H1 (cell line): ENCODE data around the gene USH2A. TPM values are rescaled to one million over a fixed set of nuclear protein-coding genes. Genes with fewer than 3 reads are reported as not detected.

Source experiments
- polyA plus RNA-seq, 7 experiments: library from polyadenylated mRNA; depleted of rRNA in 3 of 7; stranded (reverse) in 5 of 7; unstranded in 2 of 7; fragments of >200 nt in 5 of 7; fragments of 200-250 nt in 2 of 7; gene quantifications; 1 replicate in 5 of 7; 2 replicates in 1 of 7; 4 replicates in 1 of 7; pipeline versions ENCODE4 v1.2.1 to v1.2.3, GENCODE V29; 2011 to 2013; ENCODE audit warnings: missing spikeins in 2 of 7, mixed read lengths in 2 of 7
- total RNA-seq: library from RNA; stranded (reverse); fragmentation: NEBNext Ultra II Directional; extraction: Animal tissue kit (Norgen Biotek cat#: 25700); gene quantifications from 2 replicates; pipeline ENCODE4 v1.2.1, GENCODE V29; 2021
- TF ChIP-seq, protein P1 (sequence below): fragments of 300-600 bp; sonication (generic); IDR thresholded peaks from 2 replicates; pipeline ENCODE4 v1.7.1; 2012; ENCODE audit warnings: low read length, moderate library complexity, mild to moderate bottlenecking, inconsistent platforms; ENCODE audit not compliant: insufficient replicate concordance

The USH2A gene
- total and polyA plus RNA-seq, 2 of the 8 experiments (the other 6 are each of a cell fraction or from before 2014, with no cell fraction given): 0.02 to 0.17 TPM

DNA sequence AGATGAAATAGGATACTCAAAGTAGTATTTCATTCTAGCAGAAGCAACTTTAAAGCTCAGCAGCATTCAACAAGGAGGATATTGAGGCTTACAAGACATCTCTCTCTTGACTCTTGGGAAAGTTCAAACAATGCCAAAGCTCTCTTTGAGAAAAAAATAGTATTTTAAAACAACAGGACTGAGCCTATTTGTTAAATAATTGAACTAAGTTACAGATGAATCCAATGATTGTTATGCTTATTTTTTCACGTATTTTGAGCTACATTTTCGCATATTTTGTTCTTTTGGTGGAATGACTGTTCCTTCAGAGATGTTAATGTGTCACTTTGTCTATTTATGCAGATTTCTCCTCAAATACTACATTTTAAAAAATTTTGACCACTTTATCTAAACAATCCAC lies 655.5 kb downstream of the USH2A start (continued):
- TF ChIP-seq, protein P1, sequence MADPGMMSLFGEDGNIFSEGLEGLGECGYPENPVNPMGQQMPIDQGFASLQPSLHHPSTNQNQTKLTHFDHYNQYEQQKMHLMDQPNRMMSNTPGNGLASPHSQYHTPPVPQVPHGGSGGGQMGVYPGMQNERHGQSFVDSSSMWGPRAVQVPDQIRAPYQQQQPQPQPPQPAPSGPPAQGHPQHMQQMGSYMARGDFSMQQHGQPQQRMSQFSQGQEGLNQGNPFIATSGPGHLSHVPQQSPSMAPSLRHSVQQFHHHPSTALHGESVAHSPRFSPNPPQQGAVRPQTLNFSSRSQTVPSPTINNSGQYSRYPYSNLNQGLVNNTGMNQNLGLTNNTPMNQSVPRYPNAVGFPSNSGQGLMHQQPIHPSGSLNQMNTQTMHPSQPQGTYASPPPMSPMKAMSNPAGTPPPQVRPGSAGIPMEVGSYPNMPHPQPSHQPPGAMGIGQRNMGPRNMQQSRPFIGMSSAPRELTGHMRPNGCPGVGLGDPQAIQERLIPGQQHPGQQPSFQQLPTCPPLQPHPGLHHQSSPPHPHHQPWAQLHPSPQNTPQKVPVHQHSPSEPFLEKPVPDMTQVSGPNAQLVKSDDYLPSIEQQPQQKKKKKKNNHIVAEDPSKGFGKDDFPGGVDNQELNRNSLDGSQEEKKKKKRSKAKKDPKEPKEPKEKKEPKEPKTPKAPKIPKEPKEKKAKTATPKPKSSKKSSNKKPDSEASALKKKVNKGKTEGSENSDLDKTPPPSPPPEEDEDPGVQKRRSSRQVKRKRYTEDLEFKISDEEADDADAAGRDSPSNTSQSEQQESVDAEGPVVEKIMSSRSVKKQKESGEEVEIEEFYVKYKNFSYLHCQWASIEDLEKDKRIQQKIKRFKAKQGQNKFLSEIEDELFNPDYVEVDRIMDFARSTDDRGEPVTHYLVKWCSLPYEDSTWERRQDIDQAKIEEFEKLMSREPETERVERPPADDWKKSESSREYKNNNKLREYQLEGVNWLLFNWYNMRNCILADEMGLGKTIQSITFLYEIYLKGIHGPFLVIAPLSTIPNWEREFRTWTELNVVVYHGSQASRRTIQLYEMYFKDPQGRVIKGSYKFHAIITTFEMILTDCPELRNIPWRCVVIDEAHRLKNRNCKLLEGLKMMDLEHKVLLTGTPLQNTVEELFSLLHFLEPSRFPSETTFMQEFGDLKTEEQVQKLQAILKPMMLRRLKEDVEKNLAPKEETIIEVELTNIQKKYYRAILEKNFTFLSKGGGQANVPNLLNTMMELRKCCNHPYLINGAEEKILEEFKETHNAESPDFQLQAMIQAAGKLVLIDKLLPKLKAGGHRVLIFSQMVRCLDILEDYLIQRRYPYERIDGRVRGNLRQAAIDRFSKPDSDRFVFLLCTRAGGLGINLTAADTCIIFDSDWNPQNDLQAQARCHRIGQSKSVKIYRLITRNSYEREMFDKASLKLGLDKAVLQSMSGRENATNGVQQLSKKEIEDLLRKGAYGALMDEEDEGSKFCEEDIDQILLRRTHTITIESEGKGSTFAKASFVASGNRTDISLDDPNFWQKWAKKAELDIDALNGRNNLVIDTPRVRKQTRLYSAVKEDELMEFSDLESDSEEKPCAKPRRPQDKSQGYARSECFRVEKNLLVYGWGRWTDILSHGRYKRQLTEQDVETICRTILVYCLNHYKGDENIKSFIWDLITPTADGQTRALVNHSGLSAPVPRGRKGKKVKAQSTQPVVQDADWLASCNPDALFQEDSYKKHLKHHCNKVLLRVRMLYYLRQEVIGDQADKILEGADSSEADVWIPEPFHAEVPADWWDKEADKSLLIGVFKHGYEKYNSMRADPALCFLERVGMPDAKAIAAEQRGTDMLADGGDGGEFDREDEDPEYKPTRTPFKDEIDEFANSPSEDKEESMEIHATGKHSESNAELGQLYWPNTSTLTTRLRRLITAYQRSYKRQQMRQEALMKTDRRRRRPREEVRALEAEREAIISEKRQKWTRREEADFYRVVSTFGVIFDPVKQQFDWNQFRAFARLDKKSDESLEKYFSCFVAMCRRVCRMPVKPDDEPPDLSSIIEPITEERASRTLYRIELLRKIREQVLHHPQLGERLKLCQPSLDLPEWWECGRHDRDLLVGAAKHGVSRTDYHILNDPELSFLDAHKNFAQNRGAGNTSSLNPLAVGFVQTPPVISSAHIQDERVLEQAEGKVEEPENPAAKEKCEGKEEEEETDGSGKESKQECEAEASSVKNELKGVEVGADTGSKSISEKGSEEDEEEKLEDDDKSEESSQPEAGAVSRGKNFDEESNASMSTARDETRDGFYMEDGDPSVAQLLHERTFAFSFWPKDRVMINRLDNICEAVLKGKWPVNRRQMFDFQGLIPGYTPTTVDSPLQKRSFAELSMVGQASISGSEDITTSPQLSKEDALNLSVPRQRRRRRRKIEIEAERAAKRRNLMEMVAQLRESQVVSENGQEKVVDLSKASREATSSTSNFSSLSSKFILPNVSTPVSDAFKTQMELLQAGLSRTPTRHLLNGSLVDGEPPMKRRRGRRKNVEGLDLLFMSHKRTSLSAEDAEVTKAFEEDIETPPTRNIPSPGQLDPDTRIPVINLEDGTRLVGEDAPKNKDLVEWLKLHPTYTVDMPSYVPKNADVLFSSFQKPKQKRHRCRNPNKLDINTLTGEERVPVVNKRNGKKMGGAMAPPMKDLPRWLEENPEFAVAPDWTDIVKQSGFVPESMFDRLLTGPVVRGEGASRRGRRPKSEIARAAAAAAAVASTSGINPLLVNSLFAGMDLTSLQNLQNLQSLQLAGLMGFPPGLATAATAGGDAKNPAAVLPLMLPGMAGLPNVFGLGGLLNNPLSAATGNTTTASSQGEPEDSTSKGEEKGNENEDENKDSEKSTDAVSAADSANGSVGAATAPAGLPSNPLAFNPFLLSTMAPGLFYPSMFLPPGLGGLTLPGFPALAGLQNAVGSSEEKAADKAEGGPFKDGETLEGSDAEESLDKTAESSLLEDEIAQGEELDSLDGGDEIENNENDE: peak; percentile 41
